Middle frontal gyrus (tissue), 1 donor: ENCODE results near the gene GAP43.

ENCODE experiments used
- DNase-seq: peaks from one replicate; pipeline ENCODE4 v3.0.0-alpha.2; 2015; ENCODE audit warnings: low spot score; ENCODE audit errors: extremely low spot score

Gene GAP43

GRCh38 chr3:115623044-115623868 lies at the start of gene GAP43:
GAP43 (plus strand) TSS chr3:115623510; CDS start chr3:115623690, 180 bp downstream.
- DNase-seq = no peak

- no peak for DNase-seq
Observed at GRCh38 chr3:115576325-115576875, 46.9 kb upstream of the GAP43 start.

- no peak for DNase-seq
Observed at GRCh38 chr3:115577000-115577399, 46.3 kb upstream of the GAP43 start.

- no peak for DNase-seq
Observed at GRCh38 chr3:115578331-115578730, 45.0 kb upstream of the GAP43 start.

- DNase-seq = no peak
Observed at GRCh38 chr3:115580566-115580965, 42.7 kb upstream of the GAP43 start.

GRCh38 chr3:115581362-115582135 lies 41.8 kb upstream of the GAP43 start:
- DNase-seq = no peak

GRCh38 chr3:115588201-115589115 lies 34.9 kb upstream of the GAP43 start:
- DNase-seq = no peak

GRCh38 chr3:115590873-115591272 lies 32.4 kb upstream of the GAP43 start:
- no peak for DNase-seq

- no peak for DNase-seq
Observed at GRCh38 chr3:115595611-115596275, 27.6 kb upstream of the GAP43 start.

GRCh38 chr3:115598216-115598615 lies 25.1 kb upstream of the GAP43 start:
- no peak for DNase-seq

- DNase-seq = no peak
Observed at GRCh38 chr3:115602194-115602593, 21.1 kb upstream of the GAP43 start.

- no peak for DNase-seq
Observed at GRCh38 chr3:115611630-115612029, 11.7 kb upstream of the GAP43 start.

- DNase-seq = no peak
Observed at GRCh38 chr3:115615001-115615814, 8.1 kb upstream of the GAP43 start.

- DNase-seq = no peak
Observed at GRCh38 chr3:115616461-115616860, 6.8 kb upstream of the GAP43 start.

- DNase-seq = no peak
Observed at GRCh38 chr3:115617591-115617990, 5.7 kb upstream of the GAP43 start.

GRCh38 chr3:115624029-115624741 lies 875 bp downstream of the GAP43 start:
- no peak for DNase-seq

- no peak for DNase-seq
Observed at GRCh38 chr3:115624901-115625300, 1.6 kb downstream of the GAP43 start.

GRCh38 chr3:115626006-115626409 lies 2.7 kb downstream of the GAP43 start:
- no peak for DNase-seq

GRCh38 chr3:115626721-115627120 lies 3.4 kb downstream of the GAP43 start:
- no peak for DNase-seq
